K562 (cell line): ENCODE results near the gene MYCL. TPM values are rescaled to one million over a fixed set of nuclear protein-coding genes. Genes with fewer than 3 reads are reported as not detected.

Experiments used
- CREB1 ChIP-seq, 2 experiments: sonication (generic) in 1 of 2; formaldehyde crosslinking in 1 of 2; IDR thresholded peaks; 2 replicates each; pipeline versions ENCODE4 v1.6.1 to v1.8.0; 2012 to 2022; ENCODE audit warnings: inconsistent platforms in 1 of 2, mild to moderate bottlenecking in 1 of 2, missing genetic modification reagents in 1 of 2, moderate library complexity in 1 of 2
- FOXP1 ChIP-seq: sonication (generic); formaldehyde crosslinking; IDR thresholded peaks from 2 replicates; pipeline ENCODE4 v1.8.0; 2022; ENCODE audit warnings: mild to moderate bottlenecking, missing genetic modification reagents
- HMGN3 ChIP-seq: IDR thresholded peaks from 2 replicates; pipeline ENCODE4 v1.6.1; 2011; ENCODE audit warnings: borderline replicate concordance, low read depth, mild to moderate bottlenecking, mixed read lengths, low read length; ENCODE audit not compliant: insufficient read length; ENCODE audit errors: extremely low read depth
- KDM2B ChIP-seq: fragments of 250-450 bp; sonication (Bioruptor Pico); IDR thresholded peaks from 2 replicates; pipeline ENCODE4 v1.8.0; 2021; ENCODE audit warnings: mild to moderate bottlenecking, moderate library complexity
- KLF6 ChIP-seq: fragments of 250-450 bp; sonication (Bioruptor Pico); IDR thresholded peaks from 2 replicates; pipeline ENCODE4 v1.4.0; 2020; ENCODE audit warnings: mild to moderate bottlenecking, moderate library complexity, borderline replicate concordance
- NFIX ChIP-seq: fragments of 250-450 bp; sonication (Bioruptor Pico); IDR thresholded peaks from 2 replicates; pipeline ENCODE4 v1.4.0; 2020; ENCODE audit warnings: low read depth, mild to moderate bottlenecking, moderate library complexity
- NR1H2 ChIP-seq: sonication (generic); formaldehyde crosslinking; IDR thresholded peaks from 2 replicates; pipeline ENCODE4 v1.4.0; 2020; ENCODE audit warnings: mild to moderate bottlenecking, missing genetic modification reagents
- NUFIP1 ChIP-seq: fragments of 450-650 bp; IDR thresholded peaks from 2 replicates; pipeline ENCODE4 v1.6.1; 2018; ENCODE audit not compliant: partially characterized antibody
- SAP30 ChIP-seq: fragments of 200-600 bp; sonication (generic); IDR thresholded peaks from 2 replicates; pipeline ENCODE4 v1.6.1; 2012; ENCODE audit warnings: borderline replicate concordance, low read depth, mild to moderate bottlenecking, moderate library complexity, low read length, control low read depth, inconsistent platforms; ENCODE audit not compliant: insufficient read depth, poor library complexity, severe bottlenecking
- ZNF239 ChIP-seq: fragments of 250-450 bp; sonication (Bioruptor Pico); IDR thresholded peaks from 2 replicates; pipeline ENCODE4 v1.4.0; 2020; ENCODE audit warnings: mild to moderate bottlenecking
- ZNF41 ChIP-seq: fragments of 250-450 bp; sonication (Bioruptor Pico); conservative IDR thresholded peaks from 2 replicates; pipeline ENCODE4 v1.4.0; 2020; ENCODE audit warnings: mild to moderate bottlenecking
- ZNF785 ChIP-seq: fragments of 250-450 bp; sonication (Bioruptor Pico); IDR thresholded peaks from 2 replicates; pipeline ENCODE4 v1.4.0; 2020; ENCODE audit warnings: mild to moderate bottlenecking
- ZNF830 ChIP-seq: fragments of 250-450 bp; sonication (Bioruptor Pico); IDR thresholded peaks from 2 replicates; pipeline ENCODE4 v1.5.0; 2021; ENCODE audit warnings: mild to moderate bottlenecking
- polyA plus RNA-seq, 8 experiments: library from polyadenylated mRNA; depleted of rRNA in 4 of 8; stranded (reverse) in 5 of 8; unstranded in 3 of 8; fragments of >200 nt; fragmentation: Nextera tagmentation in 2 of 8; fragmentation: Illumina TruSeq in 1 of 8; extraction: Ambion mirVana in 2 of 8; extraction: Trizol in 1 of 8; gene quantifications; 2 replicates each; pipeline versions ENCODE4 v1.2.1 to v1.2.3, GENCODE V29; 2011 to 2014; ENCODE audit warnings: inconsistent platforms in 1 of 8, missing spikeins in 1 of 8
- total RNA-seq, 7 experiments: library from RNA; depleted of rRNA in 6 of 7; stranded (reverse); fragments of >200 nt in 6 of 7; fragmentation: Illumina TruSeq in 2 of 7; extraction: Trizol in 2 of 7; gene quantifications; 2 replicates each; pipeline versions ENCODE4 v1.2.1 to v1.2.3, GENCODE V29; 2011 to 2021; ENCODE audit warnings: low replicate concordance in 1 of 7
- TF ChIP-seq, protein P1 (sequence below), 2 experiments: fragments of 450-650 bp in 1 of 2; sonication (generic) in 1 of 2; formaldehyde crosslinking; conservative IDR thresholded peaks; 2 replicates each; pipeline versions ENCODE4 v1.4.0 to v1.8.1; 2020 to 2022; ENCODE audit warnings: mild to moderate bottlenecking in 1 of 2, missing genetic modification reagents in 1 of 2
- TF ChIP-seq, protein P2 (sequence below): fragments of 200-600 bp; sonication (generic); IDR thresholded peaks from one replicate; pipeline ENCODE4 v1.6.1; 2012; ENCODE audit warnings: mild to moderate bottlenecking, low read depth, low read length, inconsistent platforms

Gene MYCL
- total and polyA plus RNA-seq, 9 of the 15 experiments (the other 6 are each of a cell fraction or from before 2014, with no cell fraction given), result 3.5 to 22.0 (median 12.8) TPM

DNA sequence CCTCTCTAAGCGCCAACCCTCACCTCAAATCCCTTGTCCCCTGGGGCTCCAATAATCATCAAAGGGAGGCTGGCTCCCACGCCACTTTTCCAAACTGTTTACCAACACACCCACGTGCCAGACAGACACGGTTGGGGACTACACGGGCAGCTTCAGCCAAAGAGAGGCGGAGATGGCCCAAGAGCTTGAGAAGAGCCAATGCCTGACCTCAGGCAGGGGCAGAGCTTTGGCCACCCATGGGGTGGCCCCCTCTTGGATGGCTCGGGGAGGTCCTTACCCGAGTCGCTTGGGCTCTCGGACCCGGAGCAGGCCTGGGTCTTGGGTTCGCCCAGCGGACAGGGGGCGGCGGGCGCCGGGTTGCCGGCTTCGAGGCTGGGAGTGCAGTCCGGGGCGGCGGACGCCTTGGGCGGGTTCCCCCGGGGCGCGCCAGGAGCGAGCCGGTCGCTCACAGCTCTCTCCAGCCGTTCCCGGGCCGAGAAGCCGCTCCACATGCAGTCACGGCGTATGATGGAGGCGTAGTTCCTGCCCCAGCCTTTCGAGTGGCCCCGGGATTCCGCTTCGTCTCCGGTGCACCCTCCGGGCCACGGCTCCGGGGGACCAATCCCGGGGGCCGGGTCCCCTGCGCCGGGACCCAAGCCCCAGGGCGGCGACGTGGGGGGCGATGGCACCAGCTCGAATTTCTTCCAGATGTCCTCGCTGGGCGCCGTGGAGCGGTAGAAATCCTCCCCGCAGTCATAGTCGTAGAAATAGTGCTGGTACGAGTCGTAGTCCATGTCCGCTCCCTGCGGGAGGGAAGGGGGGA, 854 bp downstream of the MYCL start (continued):
- no peak for TF ChIP-seq ZNF41 (CRISPR knock-in tag)
- TF ChIP-seq, protein P1, sequence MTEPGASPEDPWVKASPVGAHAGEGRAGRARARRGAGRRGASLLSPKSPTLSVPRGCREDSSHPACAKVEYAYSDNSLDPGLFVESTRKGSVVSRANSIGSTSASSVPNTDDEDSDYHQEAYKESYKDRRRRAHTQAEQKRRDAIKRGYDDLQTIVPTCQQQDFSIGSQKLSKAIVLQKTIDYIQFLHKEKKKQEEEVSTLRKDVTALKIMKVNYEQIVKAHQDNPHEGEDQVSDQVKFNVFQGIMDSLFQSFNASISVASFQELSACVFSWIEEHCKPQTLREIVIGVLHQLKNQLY (CRISPR knock-in tag; conservative IDR thresholded peaks at IDR 0.05), result no peak
- TF ChIP-seq FOXP1 (CRISPR knock-in tag), result no peak
- TF ChIP-seq SAP30, result peak; percentile 58
- TF ChIP-seq KLF6, result no peak
- no peak for TF ChIP-seq ZNF239 (CRISPR knock-in tag)
- TF ChIP-seq ZNF830 (CRISPR knock-in tag), result no peak
- TF ChIP-seq NUFIP1, result no peak
- TF ChIP-seq NFIX (CRISPR knock-in tag), result no peak
- no peak for TF ChIP-seq NR1H2 (CRISPR knock-in tag)
- TF ChIP-seq, protein P2, sequence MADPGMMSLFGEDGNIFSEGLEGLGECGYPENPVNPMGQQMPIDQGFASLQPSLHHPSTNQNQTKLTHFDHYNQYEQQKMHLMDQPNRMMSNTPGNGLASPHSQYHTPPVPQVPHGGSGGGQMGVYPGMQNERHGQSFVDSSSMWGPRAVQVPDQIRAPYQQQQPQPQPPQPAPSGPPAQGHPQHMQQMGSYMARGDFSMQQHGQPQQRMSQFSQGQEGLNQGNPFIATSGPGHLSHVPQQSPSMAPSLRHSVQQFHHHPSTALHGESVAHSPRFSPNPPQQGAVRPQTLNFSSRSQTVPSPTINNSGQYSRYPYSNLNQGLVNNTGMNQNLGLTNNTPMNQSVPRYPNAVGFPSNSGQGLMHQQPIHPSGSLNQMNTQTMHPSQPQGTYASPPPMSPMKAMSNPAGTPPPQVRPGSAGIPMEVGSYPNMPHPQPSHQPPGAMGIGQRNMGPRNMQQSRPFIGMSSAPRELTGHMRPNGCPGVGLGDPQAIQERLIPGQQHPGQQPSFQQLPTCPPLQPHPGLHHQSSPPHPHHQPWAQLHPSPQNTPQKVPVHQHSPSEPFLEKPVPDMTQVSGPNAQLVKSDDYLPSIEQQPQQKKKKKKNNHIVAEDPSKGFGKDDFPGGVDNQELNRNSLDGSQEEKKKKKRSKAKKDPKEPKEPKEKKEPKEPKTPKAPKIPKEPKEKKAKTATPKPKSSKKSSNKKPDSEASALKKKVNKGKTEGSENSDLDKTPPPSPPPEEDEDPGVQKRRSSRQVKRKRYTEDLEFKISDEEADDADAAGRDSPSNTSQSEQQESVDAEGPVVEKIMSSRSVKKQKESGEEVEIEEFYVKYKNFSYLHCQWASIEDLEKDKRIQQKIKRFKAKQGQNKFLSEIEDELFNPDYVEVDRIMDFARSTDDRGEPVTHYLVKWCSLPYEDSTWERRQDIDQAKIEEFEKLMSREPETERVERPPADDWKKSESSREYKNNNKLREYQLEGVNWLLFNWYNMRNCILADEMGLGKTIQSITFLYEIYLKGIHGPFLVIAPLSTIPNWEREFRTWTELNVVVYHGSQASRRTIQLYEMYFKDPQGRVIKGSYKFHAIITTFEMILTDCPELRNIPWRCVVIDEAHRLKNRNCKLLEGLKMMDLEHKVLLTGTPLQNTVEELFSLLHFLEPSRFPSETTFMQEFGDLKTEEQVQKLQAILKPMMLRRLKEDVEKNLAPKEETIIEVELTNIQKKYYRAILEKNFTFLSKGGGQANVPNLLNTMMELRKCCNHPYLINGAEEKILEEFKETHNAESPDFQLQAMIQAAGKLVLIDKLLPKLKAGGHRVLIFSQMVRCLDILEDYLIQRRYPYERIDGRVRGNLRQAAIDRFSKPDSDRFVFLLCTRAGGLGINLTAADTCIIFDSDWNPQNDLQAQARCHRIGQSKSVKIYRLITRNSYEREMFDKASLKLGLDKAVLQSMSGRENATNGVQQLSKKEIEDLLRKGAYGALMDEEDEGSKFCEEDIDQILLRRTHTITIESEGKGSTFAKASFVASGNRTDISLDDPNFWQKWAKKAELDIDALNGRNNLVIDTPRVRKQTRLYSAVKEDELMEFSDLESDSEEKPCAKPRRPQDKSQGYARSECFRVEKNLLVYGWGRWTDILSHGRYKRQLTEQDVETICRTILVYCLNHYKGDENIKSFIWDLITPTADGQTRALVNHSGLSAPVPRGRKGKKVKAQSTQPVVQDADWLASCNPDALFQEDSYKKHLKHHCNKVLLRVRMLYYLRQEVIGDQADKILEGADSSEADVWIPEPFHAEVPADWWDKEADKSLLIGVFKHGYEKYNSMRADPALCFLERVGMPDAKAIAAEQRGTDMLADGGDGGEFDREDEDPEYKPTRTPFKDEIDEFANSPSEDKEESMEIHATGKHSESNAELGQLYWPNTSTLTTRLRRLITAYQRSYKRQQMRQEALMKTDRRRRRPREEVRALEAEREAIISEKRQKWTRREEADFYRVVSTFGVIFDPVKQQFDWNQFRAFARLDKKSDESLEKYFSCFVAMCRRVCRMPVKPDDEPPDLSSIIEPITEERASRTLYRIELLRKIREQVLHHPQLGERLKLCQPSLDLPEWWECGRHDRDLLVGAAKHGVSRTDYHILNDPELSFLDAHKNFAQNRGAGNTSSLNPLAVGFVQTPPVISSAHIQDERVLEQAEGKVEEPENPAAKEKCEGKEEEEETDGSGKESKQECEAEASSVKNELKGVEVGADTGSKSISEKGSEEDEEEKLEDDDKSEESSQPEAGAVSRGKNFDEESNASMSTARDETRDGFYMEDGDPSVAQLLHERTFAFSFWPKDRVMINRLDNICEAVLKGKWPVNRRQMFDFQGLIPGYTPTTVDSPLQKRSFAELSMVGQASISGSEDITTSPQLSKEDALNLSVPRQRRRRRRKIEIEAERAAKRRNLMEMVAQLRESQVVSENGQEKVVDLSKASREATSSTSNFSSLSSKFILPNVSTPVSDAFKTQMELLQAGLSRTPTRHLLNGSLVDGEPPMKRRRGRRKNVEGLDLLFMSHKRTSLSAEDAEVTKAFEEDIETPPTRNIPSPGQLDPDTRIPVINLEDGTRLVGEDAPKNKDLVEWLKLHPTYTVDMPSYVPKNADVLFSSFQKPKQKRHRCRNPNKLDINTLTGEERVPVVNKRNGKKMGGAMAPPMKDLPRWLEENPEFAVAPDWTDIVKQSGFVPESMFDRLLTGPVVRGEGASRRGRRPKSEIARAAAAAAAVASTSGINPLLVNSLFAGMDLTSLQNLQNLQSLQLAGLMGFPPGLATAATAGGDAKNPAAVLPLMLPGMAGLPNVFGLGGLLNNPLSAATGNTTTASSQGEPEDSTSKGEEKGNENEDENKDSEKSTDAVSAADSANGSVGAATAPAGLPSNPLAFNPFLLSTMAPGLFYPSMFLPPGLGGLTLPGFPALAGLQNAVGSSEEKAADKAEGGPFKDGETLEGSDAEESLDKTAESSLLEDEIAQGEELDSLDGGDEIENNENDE, result no peak
- TF ChIP-seq HMGN3, result no peak
- TF ChIP-seq KDM2B (CRISPR knock-in tag), result 0 out of 2 replicates have a peak, but pooled peaks have one; percentile 38
- TF ChIP-seq ZNF785, result no peak
- TF ChIP-seq CREB1 (IDR thresholded peaks at IDR 0.05), result peak; percentile 19; the same call in 1 of the 2 replicates
- no peak for TF ChIP-seq CREB1 (CRISPR knock-in tag; IDR thresholded peaks at IDR 0.05)
